Type B pancreatic cell (in vitro differentiated cells): ENCODE data around the gene CLEC4M. TPM values are rescaled to one million over a fixed set of nuclear protein-coding genes. Genes with fewer than 3 reads are reported as not detected.
"Not testable (repeated sequence)": the region's sequence is repeated elsewhere in the genome, so short reads cannot be mapped to it uniquely, and the experiment has no call there.

ENCODE experiments used
- DNase-seq: peaks from one replicate; pipeline ENCODE4 v3.0.0; 2021; ENCODE audit warnings: mixed read lengths; ENCODE audit not compliant: unreplicated experiment; ENCODE audit errors: extremely low spot score
- H3K27ac Mint-ChIP-seq: 2 replicates; pipeline ENCODE4 v1.8.0; 2021; ENCODE audit warnings: mild to moderate bottlenecking, mixed read lengths
- H3K27me3 Mint-ChIP-seq: 2 replicates; pipeline ENCODE4 v1.8.0; 2021; ENCODE audit warnings: mixed read lengths
- H3K36me3 Mint-ChIP-seq: 2 replicates; pipeline ENCODE4 v1.8.0; 2021; ENCODE audit warnings: mixed read lengths
- H3K4me1 Mint-ChIP-seq: one replicate; pipeline ENCODE4 v1.8.0; 2021; ENCODE audit warnings: mixed read lengths; ENCODE audit not compliant: unreplicated experiment
- H3K4me3 Mint-ChIP-seq: 2 replicates; pipeline ENCODE4 v1.8.0; 2021; ENCODE audit warnings: mild to moderate bottlenecking, mixed read lengths
- H3K9me3 Mint-ChIP-seq: 2 replicates; pipeline ENCODE4 v1.8.0; 2021; ENCODE audit warnings: mixed read lengths
- total RNA-seq: library from RNA; stranded (reverse); gene quantifications from 2 replicates; pipeline ENCODE4 v1.2.1, GENCODE V29; 2021; ENCODE audit warnings: low replicate concordance
- TF ChIP-seq, protein P1 (sequence below): fragments of 200-600 bp; sonication (generic); conservative IDR thresholded peaks from 2 replicates; pipeline ENCODE4 v1.5.0; 2021; ENCODE audit warnings: antibody characterized with exemption, mild to moderate bottlenecking

CLEC4M gene
- total RNA-seq, 1 donor from 2014 or later, result 0.48 TPM

DNA sequence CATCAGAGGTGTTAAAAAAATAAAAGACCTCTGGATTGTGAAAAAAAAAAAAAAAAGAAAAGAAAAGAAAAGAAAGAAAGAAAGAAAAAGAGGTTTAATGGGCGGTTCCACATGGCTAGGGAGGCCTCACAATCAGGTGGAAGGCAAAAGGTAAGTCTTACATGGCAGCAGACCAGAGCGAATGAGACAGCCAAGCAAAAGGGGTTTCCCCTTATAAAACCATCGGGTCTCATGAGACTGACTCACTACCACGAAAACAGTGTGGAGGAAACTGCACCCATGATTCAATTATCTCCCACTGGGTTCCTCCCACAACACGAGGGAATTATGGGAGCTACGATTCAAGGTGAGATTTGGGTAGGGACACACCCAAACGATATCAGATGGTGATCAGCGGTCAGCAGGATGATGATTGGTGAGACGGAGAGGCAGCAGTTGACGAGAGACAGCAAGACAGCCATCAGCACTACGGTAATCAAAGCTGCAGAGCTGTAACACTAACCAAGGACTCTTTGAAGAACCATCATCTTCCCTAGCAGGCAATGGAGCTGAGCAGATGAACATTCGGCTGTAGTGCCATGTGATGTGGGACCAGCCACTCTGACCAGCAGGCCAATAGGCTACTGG, 11.8 kb upstream of the CLEC4M start:
- Mint-ChIP-seq H3K9me3 (no peaks in the 10 kb centered on the region), H3K4me1 (no peaks in the 10 kb centered on the region), H3K27me3 (no peaks in the 10 kb centered on the region), H3K36me3 (no peaks in the 10 kb centered on the region), H3K4me3 (no peak overlapping the region), H3K27ac (no peak overlapping the region)
- TF ChIP-seq, protein P1, sequence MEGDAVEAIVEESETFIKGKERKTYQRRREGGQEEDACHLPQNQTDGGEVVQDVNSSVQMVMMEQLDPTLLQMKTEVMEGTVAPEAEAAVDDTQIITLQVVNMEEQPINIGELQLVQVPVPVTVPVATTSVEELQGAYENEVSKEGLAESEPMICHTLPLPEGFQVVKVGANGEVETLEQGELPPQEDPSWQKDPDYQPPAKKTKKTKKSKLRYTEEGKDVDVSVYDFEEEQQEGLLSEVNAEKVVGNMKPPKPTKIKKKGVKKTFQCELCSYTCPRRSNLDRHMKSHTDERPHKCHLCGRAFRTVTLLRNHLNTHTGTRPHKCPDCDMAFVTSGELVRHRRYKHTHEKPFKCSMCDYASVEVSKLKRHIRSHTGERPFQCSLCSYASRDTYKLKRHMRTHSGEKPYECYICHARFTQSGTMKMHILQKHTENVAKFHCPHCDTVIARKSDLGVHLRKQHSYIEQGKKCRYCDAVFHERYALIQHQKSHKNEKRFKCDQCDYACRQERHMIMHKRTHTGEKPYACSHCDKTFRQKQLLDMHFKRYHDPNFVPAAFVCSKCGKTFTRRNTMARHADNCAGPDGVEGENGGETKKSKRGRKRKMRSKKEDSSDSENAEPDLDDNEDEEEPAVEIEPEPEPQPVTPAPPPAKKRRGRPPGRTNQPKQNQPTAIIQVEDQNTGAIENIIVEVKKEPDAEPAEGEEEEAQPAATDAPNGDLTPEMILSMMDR, result no peak
- DNase-seq, result no peak

DNA sequence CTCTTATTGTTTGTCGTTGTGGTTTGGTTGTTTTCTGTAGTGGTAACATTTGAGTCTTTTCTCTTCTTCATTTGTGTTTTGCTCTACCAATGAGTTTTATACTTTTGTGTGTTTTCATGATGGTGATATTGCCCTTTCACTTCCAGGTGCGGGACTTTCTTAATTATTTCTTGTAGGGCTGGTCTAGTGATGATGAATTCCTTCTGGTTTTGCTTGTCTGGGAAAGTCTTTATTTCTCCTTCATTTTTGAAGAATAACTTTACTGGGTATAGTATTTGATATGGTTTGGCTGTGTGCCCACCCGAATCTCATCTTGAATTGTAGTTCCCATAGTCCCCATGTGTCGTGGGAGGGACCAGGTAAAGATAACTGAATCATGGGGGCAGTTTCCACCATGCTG, 6.8 kb upstream of the CLEC4M start:
- no peak overlapping the region for H3K4me3 Mint-ChIP-seq
- DNase-seq, result no peak
- peaks cover 21% of the 10 kb centered on the region for H3K9me3 Mint-ChIP-seq
- TF ChIP-seq, protein P1, result no peak
- no peaks in the 10 kb centered on the region for H3K36me3 Mint-ChIP-seq
- H3K27me3 Mint-ChIP-seq, result no peaks in the 10 kb centered on the region
- H3K4me1 Mint-ChIP-seq, result no peaks in the 10 kb centered on the region
- H3K27ac Mint-ChIP-seq, result no peak overlapping the region

DNA sequence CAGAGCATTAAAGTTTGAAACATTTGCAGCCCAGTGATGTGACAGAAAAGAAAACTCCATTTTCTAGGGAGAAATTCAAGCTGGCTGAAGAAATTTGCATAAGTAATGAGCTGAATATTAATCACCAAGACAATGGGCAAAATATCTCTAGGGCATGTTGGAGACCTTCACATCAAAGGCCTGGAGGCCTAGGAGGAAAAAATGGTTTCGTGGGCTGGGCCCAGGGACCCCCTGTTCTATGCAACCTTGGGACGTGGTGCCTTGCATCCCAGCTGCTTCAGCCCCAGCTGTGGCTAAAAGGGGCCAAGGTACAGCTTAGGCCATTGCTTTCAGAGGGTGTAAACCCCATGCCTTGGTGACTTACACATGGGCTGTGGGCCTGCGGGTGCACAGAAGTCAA, 5.7 kb upstream of the CLEC4M start:
- H3K27me3 Mint-ChIP-seq, result no peaks in the 10 kb centered on the region

DNA sequence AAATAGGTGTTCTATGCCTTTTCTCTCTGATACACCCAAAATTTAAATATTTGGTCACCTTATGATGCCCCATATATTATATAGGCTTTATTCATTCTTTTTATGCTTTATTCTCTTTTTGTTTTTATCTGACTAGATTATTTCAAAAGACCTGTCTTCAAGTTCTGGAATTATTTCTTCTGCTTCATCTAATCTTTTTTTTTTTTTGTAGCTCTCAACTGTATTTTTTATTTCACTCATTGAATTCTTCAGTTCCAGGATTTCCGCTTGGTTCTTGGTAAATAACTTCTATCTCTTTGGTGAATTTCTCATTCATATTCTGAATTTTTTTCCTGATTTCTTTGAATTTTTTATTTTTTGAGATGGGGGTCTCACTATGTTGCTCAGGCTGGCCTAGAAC, 3.9 kb upstream of the CLEC4M start:
- peaks cover 3% of the 10 kb centered on the region for H3K27me3 Mint-ChIP-seq
- H3K27ac Mint-ChIP-seq, result no peak overlapping the region
- no peaks in the 10 kb centered on the region for H3K36me3 Mint-ChIP-seq
- H3K4me3 Mint-ChIP-seq, result no peak overlapping the region
- no peak for DNase-seq
- peaks cover 21% of the 10 kb centered on the region for H3K9me3 Mint-ChIP-seq
- H3K4me1 Mint-ChIP-seq, result no peaks in the 10 kb centered on the region
- TF ChIP-seq, protein P1, result no peak

More for the DNA sequence above, 5.7 kb upstream of the CLEC4M start:
- DNase-seq, result no peak
- H3K9me3 Mint-ChIP-seq, result peaks cover 21% of the 10 kb centered on the region
- no peaks in the 10 kb centered on the region for H3K4me1 Mint-ChIP-seq
- H3K4me3 Mint-ChIP-seq, result no peak overlapping the region
- H3K36me3 Mint-ChIP-seq, result no peaks in the 10 kb centered on the region
- H3K27ac Mint-ChIP-seq, result no peak overlapping the region
- TF ChIP-seq, protein P1, result no peak

DNA sequence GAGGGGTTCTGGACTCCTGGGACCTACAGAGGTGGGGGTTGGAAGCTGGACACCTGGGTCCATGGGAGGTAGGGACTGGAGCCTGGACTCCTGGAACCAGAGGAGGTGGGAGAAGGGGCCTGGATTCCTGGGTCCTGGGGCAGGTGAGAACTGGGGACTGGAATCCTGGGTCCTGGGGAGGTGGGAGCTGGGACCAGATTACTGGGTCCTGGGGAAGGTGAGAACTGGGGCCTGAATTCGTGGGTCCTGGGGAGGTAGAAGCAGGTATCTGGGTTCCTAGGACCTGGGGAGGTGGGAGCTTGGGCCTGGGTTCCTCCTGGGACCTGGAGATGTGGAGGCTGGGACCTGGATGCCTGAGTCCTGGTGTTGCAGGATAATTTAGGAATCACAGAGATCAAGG, 653 bp downstream of the CLEC4M start:
- Mint-ChIP-seq H3K36me3 (no peaks in the 10 kb centered on the region), H3K4me3 (no peak overlapping the region), H3K27ac (no peak overlapping the region), H3K4me1 (no peaks in the 10 kb centered on the region), H3K27me3 (peaks cover 10% of the 10 kb centered on the region), H3K9me3 (peaks cover 10% of the 10 kb centered on the region)
- TF ChIP-seq, protein P1, result no peak
- no peak for DNase-seq

DNA sequence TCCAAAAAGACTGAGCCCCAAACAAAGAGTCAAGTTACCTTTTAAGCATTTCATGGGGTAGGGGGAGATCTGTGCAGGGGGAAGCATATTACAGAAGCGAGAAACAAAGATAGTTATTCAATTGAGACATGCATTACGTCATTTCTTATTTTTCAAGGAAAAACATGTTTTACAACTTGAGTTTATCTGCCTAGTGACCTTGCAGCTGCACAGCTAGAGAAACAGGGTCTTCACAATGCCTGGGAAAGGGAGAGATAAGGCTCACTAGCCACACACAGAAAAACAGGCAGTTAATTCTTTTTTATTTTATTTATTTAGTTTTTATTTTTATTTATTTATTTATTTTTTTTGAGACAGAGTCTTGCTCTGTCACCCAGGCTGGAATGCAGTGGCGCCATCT, 1.1 kb downstream of the CLEC4M start:
- H3K27me3 Mint-ChIP-seq, DNase-seq, H3K27ac Mint-ChIP-seq, H3K4me1 Mint-ChIP-seq, H3K4me3 Mint-ChIP-seq, H3K9me3 Mint-ChIP-seq, H3K36me3 Mint-ChIP-seq: not testable (repeated sequence)

DNA sequence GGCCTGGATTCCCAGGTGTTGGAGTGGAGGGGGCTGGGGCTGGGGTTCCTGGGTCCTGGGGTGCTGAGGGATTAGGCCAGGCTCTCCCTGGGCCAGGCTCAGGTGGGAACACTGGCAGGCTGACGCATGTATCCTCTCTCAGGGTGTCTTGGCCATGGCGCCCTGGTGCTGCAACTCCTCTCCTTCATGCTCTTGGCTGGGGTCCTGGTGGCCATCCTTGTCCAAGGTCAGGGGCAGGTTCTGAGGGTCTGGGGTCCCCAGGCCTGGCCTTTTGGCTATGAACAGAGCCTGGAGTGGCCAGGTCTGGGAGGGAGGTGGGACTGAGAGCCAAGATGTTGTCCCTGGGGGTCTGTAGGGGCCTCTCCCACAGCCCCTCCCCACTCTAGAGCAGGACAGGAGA, 2.0 kb downstream of the CLEC4M start:
- not testable (repeated sequence) for DNase-seq, H3K27me3 Mint-ChIP-seq, H3K9me3 Mint-ChIP-seq, H3K4me3 Mint-ChIP-seq, H3K4me1 Mint-ChIP-seq, H3K36me3 Mint-ChIP-seq, H3K27ac Mint-ChIP-seq
